Stimulated activated CD4-positive, alpha-beta T cell treated with anti-CD3 and anti-CD28 coated beads, TNF-alpha, amount 100 ng/mL, for 1 hour (primary cell): ENCODE data around the gene SCN1B.

Source experiments
- DNase-seq, 3 donors: peaks; one replicate each; pipeline ENCODE4 v3.0.0-alpha.2; 2020; ENCODE audit warnings: low read depth in 3 of 3, low spot score in 1 of 3

The SCN1B gene

DNA sequence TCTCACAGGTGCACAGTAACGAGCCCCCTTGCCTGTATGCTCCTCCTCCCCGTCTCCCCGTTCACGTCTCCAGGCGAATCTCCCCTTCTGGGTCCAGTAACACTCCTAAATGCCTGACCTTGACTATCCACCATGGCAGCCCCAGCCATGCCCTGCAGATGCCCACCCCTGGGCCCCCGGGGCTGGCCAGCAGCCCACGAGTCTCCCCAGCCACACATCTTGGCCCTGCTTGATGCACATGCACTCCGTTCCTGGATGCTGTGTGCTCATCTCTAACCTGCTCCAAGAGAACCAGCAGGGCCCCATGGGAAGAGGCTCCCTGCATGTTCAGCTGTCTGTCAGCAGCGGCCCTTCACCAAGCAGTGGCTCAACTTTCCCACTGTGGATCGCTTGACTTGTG is 43.2 kb downstream of the SCN1B start:
- DNase-seq = no peak

DNA sequence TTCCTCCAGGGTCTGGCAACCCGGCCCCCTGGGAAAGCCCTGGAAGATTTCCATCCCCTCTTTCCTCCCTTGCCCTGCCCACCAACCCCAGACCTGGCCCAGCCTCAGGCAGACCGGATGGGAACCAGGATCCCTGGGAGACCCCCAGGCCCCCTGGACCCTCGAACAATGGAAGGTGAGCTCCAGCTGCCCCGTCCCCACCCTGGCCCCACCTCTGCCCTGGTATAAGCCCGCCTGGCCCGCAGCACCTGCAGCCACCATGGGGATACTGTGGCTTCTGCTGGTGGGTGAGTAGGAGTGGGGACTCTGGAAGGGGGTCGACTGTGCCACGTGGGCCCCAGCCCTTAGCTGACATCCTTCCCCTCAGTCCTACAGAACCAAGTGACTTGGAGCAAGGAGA is 43.7 kb downstream of the SCN1B start:
- no peak for DNase-seq

- no peak for DNase-seq
Measured at GRCh38 chr19:35074426-35075201, 44.3 kb downstream of the SCN1B start.

DNA sequence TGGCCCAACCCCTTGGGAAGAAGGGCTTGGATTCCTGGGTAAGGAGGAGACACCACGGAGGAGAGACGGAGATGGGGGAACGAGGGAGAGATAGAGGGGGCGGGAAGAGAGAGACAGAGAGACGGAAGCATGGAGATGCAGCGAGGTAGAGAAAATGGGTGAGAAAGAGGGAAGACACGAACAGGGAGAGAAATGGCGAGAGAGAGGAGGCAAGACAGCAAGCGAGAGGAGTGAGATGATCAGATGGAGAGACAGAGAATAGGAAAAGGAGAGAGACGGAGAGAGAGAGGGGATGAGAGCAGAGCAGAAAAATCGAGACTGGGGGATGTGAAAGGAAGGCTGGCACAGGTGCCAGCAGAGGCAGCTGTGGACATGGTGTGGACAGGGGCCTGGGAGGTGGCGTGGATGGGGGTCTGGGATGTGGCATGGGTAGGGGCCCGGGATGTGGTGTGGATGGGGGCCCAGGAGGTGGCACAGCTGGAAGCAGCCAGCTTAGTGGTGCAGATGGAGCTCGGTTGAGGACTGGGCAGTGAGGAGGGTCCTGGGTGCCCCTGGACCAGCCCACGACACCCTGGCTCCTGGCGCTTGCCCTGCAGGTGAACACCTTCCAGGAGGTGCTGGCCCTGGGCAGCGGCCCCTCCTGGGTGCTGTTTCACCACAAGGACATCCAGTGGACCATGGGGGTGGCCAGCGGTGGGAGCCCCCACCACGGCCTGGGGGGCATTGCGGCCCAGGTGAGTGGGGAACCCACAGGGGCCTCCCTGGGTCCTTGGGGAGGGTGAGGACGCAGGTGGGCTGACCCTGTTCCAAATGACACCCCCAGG is 45.1 kb downstream of the SCN1B start:
- DNase-seq = no peak

DNA sequence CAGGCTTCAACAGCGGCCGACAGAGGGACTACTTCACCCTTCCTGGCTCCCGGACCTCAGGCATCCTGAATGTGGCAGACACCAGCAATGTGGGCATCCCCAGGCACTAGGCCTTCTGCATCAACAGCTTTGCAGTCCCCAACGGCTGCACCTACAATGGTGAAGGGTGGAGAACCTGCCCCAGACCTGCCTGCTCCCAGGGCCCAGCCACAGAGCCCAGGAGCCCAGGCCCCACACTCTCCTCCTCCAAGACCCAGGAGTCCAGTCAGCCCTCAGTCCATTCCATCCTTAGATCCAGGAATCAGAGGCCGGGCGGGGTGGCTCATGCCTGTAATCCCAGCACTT is 45.7 kb downstream of the SCN1B start:
- DNase-seq = no peak

GRCh38 chr19:35076657-35077056 is 46.4 kb downstream of the SCN1B start:
- DNase-seq = no peak

GRCh38 chr19:35077411-35078223 is 47.3 kb downstream of the SCN1B start:
- no peak for DNase-seq

- no peak for DNase-seq
Measured at GRCh38 chr19:35079826-35080225, 49.6 kb downstream of the SCN1B start.

DNA sequence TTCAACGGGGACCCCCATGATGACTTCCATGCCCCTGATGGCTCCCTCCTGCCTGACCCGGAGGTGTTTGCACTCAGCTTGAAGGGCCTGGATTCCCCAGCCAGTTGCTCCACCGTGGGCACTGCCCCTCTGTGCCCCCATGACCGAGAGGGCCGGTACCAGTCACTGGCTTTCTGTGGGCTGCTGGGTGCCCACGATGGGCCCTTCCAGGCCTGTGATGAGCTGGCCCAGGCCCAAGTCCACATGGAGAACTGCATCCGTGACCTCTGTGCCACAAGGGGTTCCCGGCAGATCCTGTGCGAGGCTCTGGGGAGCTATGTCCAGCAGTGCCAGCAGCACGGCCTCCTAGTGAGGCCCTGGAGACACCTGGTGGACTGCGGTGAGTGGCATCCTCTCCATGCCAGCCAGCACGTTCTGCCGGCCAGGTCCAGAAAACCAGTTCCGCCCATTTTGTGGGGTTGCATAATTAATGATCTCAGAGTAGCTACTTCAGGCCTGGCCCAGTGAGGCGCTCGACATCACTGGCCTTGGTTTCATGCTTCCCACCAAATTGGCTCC is 50.4 kb downstream of the SCN1B start:
- DNase-seq = no peak

DNA sequence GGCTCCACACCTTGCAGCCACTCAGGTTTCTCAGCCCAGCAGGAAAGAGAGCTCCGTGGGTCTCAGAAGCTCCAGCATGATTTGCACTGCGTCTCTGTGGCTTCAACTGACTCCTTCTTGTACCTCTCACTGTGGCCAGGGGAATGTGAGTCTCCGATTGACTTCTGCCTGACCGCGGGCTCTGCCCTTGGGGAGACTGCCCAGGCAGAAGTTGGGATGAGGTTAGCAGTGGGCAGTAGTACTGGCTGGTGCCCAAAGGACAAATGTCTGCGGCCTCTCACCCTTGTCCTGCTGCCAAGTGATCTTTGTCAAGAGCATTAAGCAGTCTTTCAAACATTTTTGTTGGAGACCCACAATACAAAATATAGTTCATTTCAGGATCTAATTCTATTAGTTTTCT is 50.9 kb downstream of the SCN1B start:
- no peak for DNase-seq

DNA sequence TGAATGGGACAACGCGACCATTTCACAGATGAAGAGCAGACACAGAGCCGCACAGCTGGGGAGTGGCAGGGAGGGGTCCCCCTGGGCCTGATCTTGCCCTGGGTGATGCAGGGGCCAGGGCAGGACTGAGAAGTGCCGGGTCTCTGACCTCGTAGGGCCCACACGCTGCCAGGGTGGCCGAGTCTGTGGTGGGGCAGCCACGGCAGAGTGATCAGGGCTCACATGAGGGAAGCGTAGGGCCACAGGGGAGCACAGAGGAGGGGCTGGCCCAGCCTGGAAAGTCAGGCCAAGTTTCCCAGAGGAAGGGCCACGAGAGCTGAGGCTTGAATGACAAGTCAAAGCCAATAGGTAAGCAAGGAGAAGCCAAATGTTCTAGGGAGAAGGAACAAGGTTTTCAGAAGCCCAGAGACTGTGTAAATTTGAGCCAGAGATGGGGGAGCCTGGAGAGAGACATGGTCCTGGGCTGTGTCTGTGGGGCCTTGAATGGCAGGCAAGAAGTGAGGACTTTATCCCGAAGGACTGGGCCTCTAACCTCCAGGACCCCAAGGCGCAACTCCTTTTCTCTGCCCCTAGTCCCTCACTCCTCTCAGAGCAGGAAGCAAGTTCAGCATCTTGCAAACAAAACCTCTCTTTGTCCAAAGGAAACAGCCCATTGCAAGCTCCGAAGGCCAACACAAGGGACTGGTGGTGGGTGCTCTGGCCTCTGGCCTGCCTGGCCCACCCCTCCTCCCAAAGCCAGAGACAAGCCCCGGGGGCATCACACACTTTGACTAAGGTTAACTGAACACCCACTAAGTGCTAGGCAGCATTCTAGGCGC is 53.6 kb downstream of the SCN1B start:
- DNase-seq = no peak

DNA sequence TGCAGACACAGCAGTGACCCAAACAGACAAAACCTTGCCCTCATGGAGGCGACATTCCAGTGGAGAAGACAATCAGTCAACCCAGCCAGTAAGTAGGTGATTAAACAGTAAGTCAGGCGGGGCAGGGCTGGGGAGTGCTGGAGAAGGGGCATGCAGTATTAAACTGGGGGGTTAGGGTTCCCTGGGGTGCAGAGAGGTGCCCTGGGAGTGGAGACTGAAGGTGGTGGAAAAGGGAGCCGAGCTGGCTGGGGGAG is 54.2 kb downstream of the SCN1B start:
- DNase-seq = no peak

- no peak for DNase-seq
Measured at GRCh38 chr19:35085947-35086346, 55.7 kb downstream of the SCN1B start.

- no peak for DNase-seq
Measured at GRCh38 chr19:35086455-35086854, 56.2 kb downstream of the SCN1B start.

GRCh38 chr19:35087393-35087792 is 57.1 kb downstream of the SCN1B start:
- no peak for DNase-seq

DNA sequence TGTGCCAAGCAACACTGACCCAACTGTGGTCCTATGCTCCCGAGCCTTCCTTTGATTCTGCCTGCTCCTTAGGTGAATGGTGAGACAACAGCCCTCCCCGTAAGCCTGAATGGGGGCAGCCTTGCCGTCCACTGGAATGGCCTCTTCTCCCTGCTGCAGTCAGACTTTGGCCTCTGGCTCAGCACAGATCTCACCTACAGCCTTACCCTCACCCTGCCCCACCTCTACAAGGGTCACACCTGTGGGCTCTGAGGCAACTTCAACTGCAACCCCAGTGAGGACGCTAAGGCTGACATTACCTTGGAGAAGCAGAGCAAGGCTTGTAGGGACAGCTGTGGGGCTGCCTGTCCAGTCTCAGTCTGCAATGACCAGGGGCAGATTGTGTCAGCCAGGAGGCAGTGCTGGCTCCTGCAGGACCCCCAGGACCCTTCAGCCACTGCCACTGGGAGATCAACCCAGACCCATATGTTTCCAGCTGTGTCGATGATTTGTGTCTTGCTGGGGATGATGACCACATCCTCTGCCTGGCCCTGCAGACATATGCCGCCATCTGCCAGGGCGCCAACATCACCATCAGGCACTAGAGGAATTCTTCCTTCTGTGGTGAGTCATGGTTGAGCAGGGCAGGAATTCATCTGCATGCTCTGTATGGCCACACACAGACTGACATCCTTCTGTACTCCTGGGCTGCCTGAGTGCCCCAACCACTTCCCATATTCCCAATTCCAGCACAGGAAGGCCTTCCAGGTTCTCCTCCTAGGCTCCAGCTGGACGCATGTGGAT is 58.1 kb downstream of the SCN1B start:
- no peak for DNase-seq

DNA sequence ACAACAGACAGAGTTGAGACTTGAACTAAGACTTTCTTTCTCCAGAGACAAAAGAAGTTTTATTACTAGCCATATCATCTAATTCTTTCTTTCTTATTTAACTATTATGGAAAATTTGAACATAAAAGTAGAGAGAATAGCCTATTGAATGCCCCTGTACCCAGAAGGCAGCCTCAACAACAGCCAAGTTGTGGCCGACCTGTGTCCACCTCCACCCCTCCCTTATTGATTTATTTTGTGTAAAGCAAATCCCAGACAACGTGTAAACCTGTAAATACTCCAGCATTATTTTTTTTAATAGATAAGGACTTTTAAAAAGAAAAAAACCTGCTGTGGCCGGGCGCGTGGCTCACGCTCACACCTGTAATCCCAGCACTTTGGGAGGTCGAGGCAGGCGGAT is 59.3 kb downstream of the SCN1B start:
- no peak for DNase-seq
